Muscle of leg (tissue), 11 donors: ENCODE measurements around the gene CARS1. TPM values are rescaled to one million over a fixed set of nuclear protein-coding genes. Genes with fewer than 3 reads are reported as not detected.

Experiments
- DNase-seq: peaks from one replicate; pipeline ENCODE4 v3.0.0; 2013
- H3K27ac ChIP-seq: one replicate; pipeline ENCODE4 v1.5.1; 2013; ENCODE audit warnings: mild to moderate bottlenecking, low read length, control low read depth
- H3K27me3 ChIP-seq: one replicate; pipeline ENCODE4 v1.6.1; 2013; ENCODE audit warnings: low read length; ENCODE audit not compliant: control insufficient read depth, insufficient read depth
- H3K36me3 ChIP-seq: one replicate; pipeline ENCODE4 v1.6.1; 2013; ENCODE audit warnings: low read length; ENCODE audit not compliant: control insufficient read depth, insufficient read depth
- H3K4me1 ChIP-seq: one replicate; pipeline ENCODE4 v1.6.1; 2013; ENCODE audit warnings: low read length; ENCODE audit not compliant: control insufficient read depth, insufficient read depth
- H3K4me3 ChIP-seq: one replicate; pipeline ENCODE4 v1.5.1; 2013; ENCODE audit warnings: low read length, control low read depth
- H3K9me3 ChIP-seq: replicated peaks from 2 replicates; pipeline ENCODE4 v1.6.1; 2013; ENCODE audit warnings: low read depth, low read length; ENCODE audit not compliant: control insufficient read depth
- WGBS: methylation state at CpG from one replicate; pipeline ENCODE4 v1.1.5; 2013; ENCODE audit warnings: missing lambda C conversion rate; ENCODE audit not compliant: insufficient coverage; 5-methylcytosine and 5-hydroxymethylcytosine counted together
- polyA plus RNA-seq, 8 donors: library from polyadenylated mRNA; unstranded; fragments of 120-200 nt; gene quantifications; one replicate each; pipeline versions ENCODE4 v1.2.1 to v1.2.3, GENCODE V29; 2013; ENCODE audit warnings: inconsistent platforms in 1 of 8, low replicate concordance in 1 of 8; ENCODE audit not compliant: insufficient read length in 8 of 8, insufficient read depth in 1 of 8
- total RNA-seq: library from RNA; stranded (reverse); fragments of 120-200 nt; gene quantifications from one replicate; pipeline ENCODE4 v1.2.4, GENCODE V29; 2013

Gene CARS1
- total and polyA plus RNA-seq, 9 donors: 15.7 to 24.3 (median 20.7) TPM

DNA sequence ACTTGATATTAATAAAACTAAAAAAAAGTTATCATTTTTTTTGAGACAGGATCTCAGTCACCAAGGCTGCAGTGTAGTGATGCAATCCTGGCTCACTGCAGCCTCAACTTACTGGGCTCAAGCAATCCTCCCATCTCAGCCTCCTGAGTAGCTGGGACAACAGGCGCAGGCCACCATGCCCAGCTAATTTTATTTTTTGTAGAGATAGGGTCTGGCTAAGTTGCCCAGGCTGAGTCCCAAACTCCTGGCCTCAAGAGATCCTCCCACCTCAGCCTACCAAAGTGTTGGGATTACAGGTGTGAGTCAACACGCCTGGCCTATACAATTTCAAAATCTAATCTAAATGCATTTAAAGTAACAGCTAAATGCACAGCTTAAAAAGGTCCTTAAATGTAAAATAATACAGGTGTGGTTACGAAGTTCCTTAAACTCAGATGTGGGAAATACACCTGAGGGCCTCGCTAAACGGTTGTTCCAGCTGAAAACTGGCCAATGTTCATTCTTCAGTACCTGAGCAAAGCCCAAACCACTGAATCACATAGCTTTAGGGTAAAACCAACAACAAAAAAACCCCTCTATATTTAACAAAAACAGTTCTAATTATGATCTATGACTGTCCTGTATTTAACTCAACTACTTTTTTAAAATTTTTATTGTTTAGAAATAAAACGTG, 76.9 kb downstream of the CARS1 start:
- Histone ChIP-seq H3K27me3 (no peaks in the 10 kb centered on the region), H3K9me3 (no peaks in the 10 kb centered on the region), H3K4me3 (no peak overlapping the region), H3K36me3 (peaks cover 31% of the 10 kb centered on the region), H3K27ac (no peak overlapping the region), H3K4me1 (no peaks in the 10 kb centered on the region)
- WGBS: 73% methylated on average over 2 of the region's 6 CpGs
- DNase-seq: no peak

DNA sequence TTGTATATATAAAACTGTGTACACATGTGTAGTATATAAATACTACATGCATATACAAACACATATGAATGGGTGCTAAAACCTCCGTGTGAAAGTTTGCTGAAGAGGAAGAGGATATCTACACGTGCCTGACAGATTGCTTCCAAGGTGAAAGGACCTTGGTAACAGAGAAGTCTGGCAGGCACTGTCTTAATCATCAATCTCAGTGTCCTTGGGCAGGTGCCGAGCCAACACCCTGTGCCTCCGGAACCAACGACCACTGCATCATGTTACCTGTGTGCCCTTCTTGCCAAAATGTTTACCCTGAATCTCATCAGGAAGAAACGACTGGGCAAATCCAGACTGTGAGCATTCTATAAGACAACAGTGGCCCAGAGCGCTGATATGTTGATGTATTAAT, 80.1 kb downstream of the CARS1 start:
- H3K36me3 ChIP-seq: peaks cover 54% of the 10 kb centered on the region
- no peak for DNase-seq
- WGBS: 89% methylated on average over 4 of the region's 7 CpGs
- no peaks in the 10 kb centered on the region for H3K4me1 ChIP-seq
- H3K27ac ChIP-seq: no peak overlapping the region
- H3K9me3 ChIP-seq: no peaks in the 10 kb centered on the region
- no peak overlapping the region for H3K4me3 ChIP-seq
- no peaks in the 10 kb centered on the region for H3K27me3 ChIP-seq

GRCh38 chr11:2976294-2977063, 80.7 kb downstream of the CARS1 start:
- 81% methylated on average over 4 of the region's 6 CpGs for WGBS
- no peak overlapping the region for H3K27ac ChIP-seq
- DNase-seq: no peak
- H3K4me1 ChIP-seq: no peaks in the 10 kb centered on the region
- H3K27me3 ChIP-seq: no peaks in the 10 kb centered on the region
- H3K4me3 ChIP-seq: no peak overlapping the region
- H3K9me3 ChIP-seq: no peaks in the 10 kb centered on the region
- H3K36me3 ChIP-seq: peaks cover 59% of the 10 kb centered on the region

GRCh38 chr11:2975594-2975993, 81.6 kb downstream of the CARS1 start:
- no CpG with 5 or more reads among the region's 4 CpGs for WGBS
- no peaks in the 10 kb centered on the region for H3K27me3 ChIP-seq
- H3K27ac ChIP-seq: no peak overlapping the region
- H3K9me3 ChIP-seq: no peaks in the 10 kb centered on the region
- H3K4me3 ChIP-seq: no peak overlapping the region
- H3K36me3 ChIP-seq: peaks cover 64% of the 10 kb centered on the region
- DNase-seq: peak; percentile 29
- no peaks in the 10 kb centered on the region for H3K4me1 ChIP-seq

GRCh38 chr11:2974272-2974671, 83.0 kb downstream of the CARS1 start:
- H3K4me3 ChIP-seq: no peak overlapping the region
- no peaks in the 10 kb centered on the region for H3K27me3 ChIP-seq
- no peaks in the 10 kb centered on the region for H3K4me1 ChIP-seq
- H3K36me3 ChIP-seq: peaks cover 77% of the 10 kb centered on the region
- H3K27ac ChIP-seq: no peak overlapping the region
- no peak for DNase-seq
- WGBS: 97% methylated on average over 3 of the region's 3 CpGs
- H3K9me3 ChIP-seq: no peaks in the 10 kb centered on the region

DNA sequence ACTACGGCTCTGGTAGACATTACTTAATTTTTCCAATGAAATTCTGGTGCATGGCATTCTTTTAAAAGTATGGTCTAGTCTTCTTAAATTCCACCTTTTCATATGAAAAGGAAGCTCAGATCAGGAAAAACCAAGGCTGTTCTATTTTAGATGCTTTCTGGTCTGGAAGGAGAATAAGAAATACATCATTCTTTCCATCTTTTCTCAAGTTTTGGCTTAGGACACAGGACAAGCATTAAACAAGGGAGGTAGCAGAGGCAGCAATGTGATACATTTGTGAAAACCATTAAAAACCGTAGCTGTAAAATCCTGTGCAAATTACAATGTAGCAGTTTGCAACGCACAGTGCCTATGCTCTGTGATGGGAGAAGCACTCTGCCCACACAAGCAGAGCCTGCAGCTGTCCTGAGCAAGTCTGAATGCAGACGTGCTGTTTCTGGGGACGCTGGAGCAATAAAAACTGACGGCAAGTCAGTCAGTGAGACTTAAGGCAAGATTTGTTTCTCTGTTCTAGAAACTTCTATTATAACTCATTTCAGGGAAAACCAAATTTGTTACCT, 88.8 kb downstream of the CARS1 start:
- no peaks in the 10 kb centered on the region for H3K27me3 ChIP-seq
- H3K4me1 ChIP-seq: no peaks in the 10 kb centered on the region
- WGBS: 55% methylated on average over 3 of the region's 6 CpGs
- H3K27ac ChIP-seq: peak overlapping the region; percentile 31
- peaks cover 83% of the 10 kb centered on the region for H3K36me3 ChIP-seq
- peak; percentile 83 for DNase-seq
- no peak overlapping the region for H3K4me3 ChIP-seq
- H3K9me3 ChIP-seq: no peaks in the 10 kb centered on the region

DNA sequence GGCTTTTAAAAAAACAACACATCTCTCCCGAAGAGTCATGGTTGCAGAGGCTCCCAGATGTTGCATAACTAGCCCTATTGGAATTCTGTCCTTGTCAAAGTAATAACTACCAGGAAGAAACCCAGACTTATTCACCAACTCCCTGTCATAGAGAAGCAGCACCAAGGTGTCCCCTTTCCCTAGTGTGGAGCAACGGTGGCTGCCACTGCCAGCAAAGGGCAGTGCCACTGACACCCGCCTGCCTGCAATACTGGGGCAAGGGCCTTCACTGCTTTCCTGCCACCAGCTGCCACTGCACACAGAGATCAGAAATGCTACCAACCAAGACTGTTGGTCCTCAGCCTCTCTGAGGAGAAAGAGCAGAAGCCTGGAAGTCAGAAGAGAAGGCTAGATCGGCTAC, 92.4 kb downstream of the CARS1 start:
- WGBS: 95% methylated on average over 3 of the region's 4 CpGs
- no peak overlapping the region for H3K27ac ChIP-seq
- DNase-seq: no peak
- H3K27me3 ChIP-seq: no peaks in the 10 kb centered on the region
- no peaks in the 10 kb centered on the region for H3K9me3 ChIP-seq
- H3K4me3 ChIP-seq: no peak overlapping the region
- H3K4me1 ChIP-seq: no peaks in the 10 kb centered on the region
- H3K36me3 ChIP-seq: peaks cover 84% of the 10 kb centered on the region

- peaks cover 83% of the 10 kb centered on the region for H3K36me3 ChIP-seq
- no peak overlapping the region for H3K27ac ChIP-seq
- DNase-seq: no peak
- WGBS: 95% methylated on average over 4 of the region's 6 CpGs
- no peaks in the 10 kb centered on the region for H3K9me3 ChIP-seq
- no peaks in the 10 kb centered on the region for H3K4me1 ChIP-seq
- H3K4me3 ChIP-seq: no peak overlapping the region
- no peaks in the 10 kb centered on the region for H3K27me3 ChIP-seq
These were observed 93.5 kb downstream of the CARS1 start for GRCh38 chr11:2963761-2964160.

GRCh38 chr11:2963112-2963754, 94.0 kb downstream of the CARS1 start:
- Histone ChIP-seq H3K27me3 (no peaks in the 10 kb centered on the region), H3K4me1 (no peaks in the 10 kb centered on the region), H3K27ac (no peak overlapping the region), H3K9me3 (no peaks in the 10 kb centered on the region), H3K4me3 (no peak overlapping the region), H3K36me3 (peaks cover 84% of the 10 kb centered on the region)
- 90% methylated on average over 7 of the region's 7 CpGs for WGBS
- DNase-seq: no peak

DNA sequence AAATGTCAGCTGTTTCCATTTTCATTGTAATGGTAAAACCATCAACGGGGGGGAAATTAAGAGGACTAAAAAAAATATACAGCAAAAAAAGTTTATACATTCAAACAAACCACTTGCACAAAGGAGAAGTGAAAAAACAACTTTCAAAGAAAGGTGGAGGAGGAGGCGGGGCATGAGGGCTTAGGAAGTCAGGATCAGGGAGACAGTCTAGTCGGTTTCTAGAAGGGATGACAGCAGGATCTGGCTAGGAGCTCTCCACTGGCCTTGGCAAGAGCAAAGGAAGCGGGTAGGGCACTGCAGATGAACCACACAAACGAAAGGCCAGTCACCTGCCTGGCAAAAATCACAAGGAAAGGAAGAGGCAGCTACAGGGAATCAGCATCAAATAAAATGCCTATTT, 96.1 kb downstream of the CARS1 start:
- Histone ChIP-seq H3K4me3 (no peak overlapping the region), H3K27ac (no peak overlapping the region), H3K4me1 (no peaks in the 10 kb centered on the region), H3K9me3 (no peaks in the 10 kb centered on the region), H3K36me3 (peaks cover 85% of the 10 kb centered on the region), H3K27me3 (no peaks in the 10 kb centered on the region)
- 80% methylated on average over 1 of the region's 5 CpGs for WGBS
- DNase-seq: no peak
